PFSK-1 (cell line): Measurements from ENCODE around the gene OPN3.

Source experiments
- POLR2AphosphoS5 ChIP-seq: IDR thresholded peaks from 2 replicates; pipeline ENCODE4 v1.6.1; 2012; ENCODE audit warnings: low read depth, mild to moderate bottlenecking, control low read depth, low read length, moderate library complexity
- TAF1 ChIP-seq: IDR thresholded peaks from 2 replicates; pipeline ENCODE4 v1.6.1; 2012; ENCODE audit warnings: low read length, control low read depth, borderline replicate concordance; ENCODE audit not compliant: insufficient read depth

GRCh38 chr1:241614572-241614971 is 25.6 kb downstream of the OPN3 start:
- TF ChIP-seq POLR2AphosphoS5 (no peak), TAF1 (no peak)
